HT1080 (cell line): ENCODE measurements around the gene TIAL1. TPM values are rescaled to one million over a fixed set of nuclear protein-coding genes. Genes with fewer than 3 reads are reported as not detected.
"Not testable (repeated sequence)": the region's sequence is repeated elsewhere in the genome, so short reads cannot be mapped to it uniquely, and the experiment has no call there.

Experiments used
- DNase-seq: peaks from one replicate; pipeline ENCODE4 v3.0.0-alpha.2; 2015; ENCODE audit warnings: low read depth
- total RNA-seq: library from RNA; depleted of rRNA; stranded (reverse); fragments of >200 nt; shearing (Covaris generic); gene quantifications from 2 replicates; pipeline ENCODE4 v1.2.3, GENCODE V29; 2014

The TIAL1 gene
- total RNA-seq, 1 experiment from 2014 or later = 65.4 TPM

- no peak for DNase-seq
Observed at GRCh38 chr10:119616882-119617570, 20.3 kb upstream of the TIAL1 start.

- no peak for DNase-seq
Observed at GRCh38 chr10:119614686-119615085, 17.9 kb upstream of the TIAL1 start.

GRCh38 chr10:119613741-119614140, 17.0 kb upstream of the TIAL1 start:
- DNase-seq = no peak

- DNase-seq = no peak
Observed at GRCh38 chr10:119611433-119611832, 14.7 kb upstream of the TIAL1 start.

- no peak for DNase-seq
Observed at GRCh38 chr10:119609516-119609915, 12.8 kb upstream of the TIAL1 start.

- peak; percentile 38 for DNase-seq
Observed at GRCh38 chr10:119608316-119609155, 11.8 kb upstream of the TIAL1 start.

GRCh38 chr10:119604468-119604867, 7.7 kb upstream of the TIAL1 start:
- no peak for DNase-seq

- DNase-seq = peak; percentile 12
Observed at GRCh38 chr10:119602241-119603095, 5.7 kb upstream of the TIAL1 start.

- DNase-seq = no peak
Observed at GRCh38 chr10:119598397-119598796, 1.6 kb upstream of the TIAL1 start.

GRCh38 chr10:119597405-119598186, 832 bp upstream of the TIAL1 start:
- peak; percentile 13 for DNase-seq

- peak; percentile 27 for DNase-seq
Observed at GRCh38 chr10:119595676-119596515, 868 bp downstream of the TIAL1 start.

- peak; percentile 59 for DNase-seq
Observed at GRCh38 chr10:119595134-119595675, 1.6 kb downstream of the TIAL1 start.

GRCh38 chr10:119588071-119588470, 8.7 kb downstream of the TIAL1 start:
- DNase-seq = no peak

- DNase-seq = no peak
Observed at GRCh38 chr10:119578355-119578754, 18.4 kb downstream of the TIAL1 start.

- DNase-seq = no peak
Observed at GRCh38 chr10:119575991-119576390, 20.8 kb downstream of the TIAL1 start.

GRCh38 chr10:119575506-119575905, 21.3 kb downstream of the TIAL1 start:
- DNase-seq = peak; percentile 52

- no peak for DNase-seq
Observed at GRCh38 chr10:119567978-119568377, 28.8 kb downstream of the TIAL1 start.

GRCh38 chr10:119562097-119562496, 34.7 kb downstream of the TIAL1 start:
- DNase-seq = no peak

GRCh38 chr10:119559511-119559910, 37.3 kb downstream of the TIAL1 start:
- DNase-seq = not testable (repeated sequence)

GRCh38 chr10:119556081-119556480, 40.7 kb downstream of the TIAL1 start:
- not testable (repeated sequence) for DNase-seq
